AG04449 (cell line): ENCODE data around the gene NAALADL1.

ENCODE experiments used
- CTCF ChIA-PET: fragments of 350-600 bp; formaldehyde crosslinking; extraction: SDS; loops from one replicate; lab custom pipeline; 2021; ENCODE audit warnings: antibody characterized with exemption; lab: Yijun Ruan, JAX
- POLR2A ChIA-PET: fragments of 400-600, 350-600 bp; formaldehyde crosslinking; extraction: SDS; loops from one replicate; lab custom pipeline; 2020; ENCODE audit warnings: antibody characterized with exemption, inconsistent platforms; lab: Yijun Ruan, JAX
- DNase-seq: peaks from one replicate; pipeline ENCODE4 v3.0.0-alpha.2; 2010; ENCODE audit warnings: low read depth, low spot score
- H3K4me3 ChIP-seq: 2 replicates; pipeline ENCODE4 v1.5.1; 2011; ENCODE audit warnings: low read depth, mild to moderate bottlenecking, control low read depth, low read length
- TF ChIP-seq, protein P1 (sequence below): IDR thresholded peaks from one replicate; pipeline ENCODE4 v1.5.1; 2011; ENCODE audit warnings: mild to moderate bottlenecking, moderate library complexity, low read length, control low read depth, inconsistent platforms; ENCODE audit not compliant: insufficient read depth; ENCODE audit errors: missing control alignments

NAALADL1 gene

DNA sequence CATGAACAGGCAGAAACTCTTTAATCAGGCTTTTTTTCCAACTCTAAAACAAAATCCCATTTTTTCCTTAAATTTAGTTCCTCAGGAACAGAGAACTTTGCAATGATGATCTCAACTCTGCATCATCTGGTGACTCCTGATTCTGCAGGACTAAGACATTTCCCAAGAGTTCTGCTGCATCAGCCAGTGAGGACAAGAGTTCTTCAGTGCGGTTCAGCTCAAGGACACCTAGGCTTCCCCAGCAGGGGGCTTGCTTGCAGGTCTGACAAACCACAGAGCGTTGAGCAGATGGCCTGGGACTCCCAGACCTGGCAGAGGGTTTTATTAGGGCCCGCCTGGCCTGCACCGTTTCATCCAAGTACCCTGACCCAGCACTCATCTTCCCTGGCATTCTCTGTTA, 19.1 kb upstream of the NAALADL1 start:
- H3K4me3 ChIP-seq = no peak overlapping the region
- CTCF ChIA-PET = interaction anchor here (0.8 to 2.0 kb wide), 4 partner anchors 14 to 63 kb away, joined by 3 to 5 read pairs (median 4); partner anchors contain the start of gene ARL2
- DNase-seq = no peak
- POLR2A ChIA-PET = no interaction called here
- TF ChIP-seq, protein P1, sequence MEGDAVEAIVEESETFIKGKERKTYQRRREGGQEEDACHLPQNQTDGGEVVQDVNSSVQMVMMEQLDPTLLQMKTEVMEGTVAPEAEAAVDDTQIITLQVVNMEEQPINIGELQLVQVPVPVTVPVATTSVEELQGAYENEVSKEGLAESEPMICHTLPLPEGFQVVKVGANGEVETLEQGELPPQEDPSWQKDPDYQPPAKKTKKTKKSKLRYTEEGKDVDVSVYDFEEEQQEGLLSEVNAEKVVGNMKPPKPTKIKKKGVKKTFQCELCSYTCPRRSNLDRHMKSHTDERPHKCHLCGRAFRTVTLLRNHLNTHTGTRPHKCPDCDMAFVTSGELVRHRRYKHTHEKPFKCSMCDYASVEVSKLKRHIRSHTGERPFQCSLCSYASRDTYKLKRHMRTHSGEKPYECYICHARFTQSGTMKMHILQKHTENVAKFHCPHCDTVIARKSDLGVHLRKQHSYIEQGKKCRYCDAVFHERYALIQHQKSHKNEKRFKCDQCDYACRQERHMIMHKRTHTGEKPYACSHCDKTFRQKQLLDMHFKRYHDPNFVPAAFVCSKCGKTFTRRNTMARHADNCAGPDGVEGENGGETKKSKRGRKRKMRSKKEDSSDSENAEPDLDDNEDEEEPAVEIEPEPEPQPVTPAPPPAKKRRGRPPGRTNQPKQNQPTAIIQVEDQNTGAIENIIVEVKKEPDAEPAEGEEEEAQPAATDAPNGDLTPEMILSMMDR = no peak

GRCh38 chr11:65072631-65072966, 14.2 kb upstream of the NAALADL1 start:
- H3K4me3 ChIP-seq = no peak overlapping the region
- ChIA-PET CTCF (no interaction called here), POLR2A (no interaction called here)
- TF ChIP-seq, protein P1 = no peak
- DNase-seq = no peak

DNA sequence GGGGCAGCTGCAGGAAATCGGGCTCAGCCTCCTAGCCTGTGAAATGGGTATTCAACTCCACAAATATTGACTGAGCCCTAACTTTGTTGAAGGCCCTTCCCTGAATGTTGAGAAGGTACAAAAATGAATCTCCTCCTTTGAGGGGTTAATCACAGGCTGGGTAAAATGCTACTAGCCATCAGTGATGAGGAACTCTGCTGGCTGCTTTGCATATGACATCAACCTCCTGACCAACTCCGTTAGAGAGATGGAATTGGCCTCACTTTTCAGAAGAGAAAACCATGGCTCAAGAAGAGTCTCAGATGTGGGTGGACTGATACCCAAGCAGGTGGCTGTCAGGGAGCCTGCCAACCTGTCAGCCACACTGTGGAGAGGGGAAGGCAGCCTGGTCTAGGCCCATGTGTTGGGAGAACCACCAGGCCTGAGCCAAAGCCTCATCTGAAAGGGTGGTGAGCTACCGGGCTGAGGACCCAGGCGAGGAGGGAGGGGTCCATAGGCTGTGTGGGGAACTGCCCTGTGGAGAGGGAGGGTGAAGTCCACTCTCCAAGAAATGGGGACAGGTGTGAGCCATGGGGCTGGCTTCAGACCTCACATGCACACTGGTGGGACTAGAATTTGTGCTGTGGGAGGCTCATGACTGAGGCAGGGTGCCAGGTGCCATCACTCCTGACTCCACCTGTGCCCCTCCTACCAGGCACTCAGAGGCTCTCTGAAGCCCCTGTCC, 13.7 kb upstream of the NAALADL1 start:
- CTCF ChIA-PET = no interaction called here
- TF ChIP-seq, protein P1 = no peak
- DNase-seq = no peak
- POLR2A ChIA-PET = no interaction called here
- H3K4me3 ChIP-seq = no peak overlapping the region

DNA sequence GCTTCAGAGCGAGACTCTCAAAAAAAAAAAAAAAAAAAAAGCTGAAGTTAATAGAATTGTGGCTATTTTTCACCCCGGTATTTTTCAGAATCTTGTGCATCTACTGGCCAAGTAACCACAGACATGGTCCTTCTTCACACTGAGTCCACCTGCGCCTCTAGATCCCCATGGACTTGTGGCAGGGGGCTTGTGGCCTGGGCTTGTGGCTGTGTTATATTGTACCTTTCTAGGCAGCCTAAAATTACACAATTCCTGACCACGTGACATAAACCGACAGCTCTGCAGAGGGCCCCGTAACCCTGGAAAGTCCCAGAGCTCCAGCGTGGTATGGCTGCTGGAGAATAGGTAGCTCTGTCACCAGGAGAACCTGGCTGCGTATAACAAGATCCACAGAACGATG, 10.9 kb upstream of the NAALADL1 start:
- POLR2A ChIA-PET = no interaction called here
- no peak for DNase-seq
- CTCF ChIA-PET = interaction anchor here (1.3 to 1.8 kb wide), 2 partner anchors 10 to 42 kb away, joined by 4 to 7 read pairs; partner anchors contain the start of gene TM7SF2
- TF ChIP-seq, protein P1 = no peak
- no peak overlapping the region for H3K4me3 ChIP-seq

GRCh38 chr11:65067446-65067845, 9.1 kb upstream of the NAALADL1 start:
- ChIA-PET POLR2A (no interaction called here), CTCF (no interaction called here)
- TF ChIP-seq, protein P1 = no peak
- no peak overlapping the region for H3K4me3 ChIP-seq
- no peak for DNase-seq

- no peak for DNase-seq
- POLR2A ChIA-PET = no interaction called here
- TF ChIP-seq, protein P1 = no peak
- H3K4me3 ChIP-seq = no peak overlapping the region
- CTCF ChIA-PET = interaction anchor here (0.8 to 1.3 kb wide), 2 partner anchors 9 to 52 kb away, joined by 3 read pairs; no protein-coding TSS in a partner anchor
Measured at GRCh38 chr11:65066805-65067291, 8.5 kb upstream of the NAALADL1 start.
